HepG2 (cell line): ENCODE measurements around the gene MAIP1. TPM values are rescaled to one million over a fixed set of nuclear protein-coding genes. Genes with fewer than 3 reads are reported as not detected.
A peak's percentile ranks its signal among the peaks of the same experiment; 100 is the strongest.

Experiments used
- CBX2 ChIP-seq, 2 experiments: fragments of 200-600 bp in 1 of 2; sonication (generic); formaldehyde crosslinking in 1 of 2; IDR thresholded peaks; 2 replicates each; pipeline versions ENCODE4 v1.7.0 to v1.8.1; 2018 to 2022; ENCODE audit warnings: low read depth in 2 of 2, low read length in 1 of 2, mild to moderate bottlenecking in 1 of 2, missing genetic modification reagents in 1 of 2
- HMG20B ChIP-seq: conservative IDR thresholded peaks from 2 replicates; pipeline ENCODE4 v1.6.1; 2016; ENCODE audit warnings: missing genetic modification reagents, missing compliant biosample characterization
- HOXA5 ChIP-seq: sonication (generic); formaldehyde crosslinking; IDR thresholded peaks from 2 replicates; pipeline ENCODE4 v1.4.0; 2020; ENCODE audit warnings: missing genetic modification reagents
- KDM4B ChIP-seq: sonication (generic); formaldehyde crosslinking; IDR thresholded peaks from 2 replicates; pipeline ENCODE4 v1.4.0; 2020; ENCODE audit warnings: missing genetic modification reagents
- MED1 ChIP-seq: sonication (generic); formaldehyde crosslinking; IDR thresholded peaks from 2 replicates; pipeline ENCODE4 v1.4.0; 2020; ENCODE audit warnings: missing genetic modification reagents
- MED8 ChIP-seq: sonication (generic); formaldehyde crosslinking; IDR thresholded peaks from 2 replicates; pipeline ENCODE4 v1.8.1; 2023; ENCODE audit warnings: mild to moderate bottlenecking, missing genetic modification reagents; ENCODE audit not compliant: insufficient replicate concordance
- NFIB ChIP-seq: sonication (generic); formaldehyde crosslinking; IDR thresholded peaks from 2 replicates; pipeline ENCODE4 v1.9.0; 2021; ENCODE audit warnings: missing genetic modification reagents, mild to moderate bottlenecking, borderline replicate concordance
- REL ChIP-seq: sonication (generic); formaldehyde crosslinking; conservative IDR thresholded peaks from 2 replicates; pipeline ENCODE4 v1.8.0; 2022; ENCODE audit warnings: mild to moderate bottlenecking, missing genetic modification reagents, moderate library complexity
- SP1 ChIP-seq, 2 experiments: fragments of 450-650 bp in 1 of 2; sonication (generic) in 1 of 2; formaldehyde crosslinking in 1 of 2; IDR thresholded peaks; 2 replicates each; pipeline versions ENCODE4 v1.4.0 to v1.6.1; 2016 to 2020; ENCODE audit warnings: missing genetic modification reagents in 1 of 2
- SP140L ChIP-seq: sonication (generic); formaldehyde crosslinking; IDR thresholded peaks from 2 replicates; pipeline ENCODE4 v1.4.0; 2020; ENCODE audit warnings: missing genetic modification reagents, borderline replicate concordance
- ZNF17 ChIP-seq: sonication (generic); formaldehyde crosslinking; IDR thresholded peaks from 2 replicates; pipeline ENCODE4 v1.5.0; 2020; ENCODE audit warnings: mild to moderate bottlenecking, missing genetic modification reagents
- ZNF329 ChIP-seq: sonication (generic); formaldehyde crosslinking; IDR thresholded peaks from 2 replicates; pipeline ENCODE4 v1.9.0; 2021; ENCODE audit warnings: low read depth, mild to moderate bottlenecking, missing genetic modification reagents
- ZNF530 ChIP-seq: sonication (generic); formaldehyde crosslinking; IDR thresholded peaks from 2 replicates; pipeline ENCODE4 v1.5.0; 2020; ENCODE audit warnings: low read depth, mild to moderate bottlenecking, missing genetic modification reagents
- ZNF577 ChIP-seq: sonication (generic); formaldehyde crosslinking; IDR thresholded peaks from 2 replicates; pipeline ENCODE4 v1.4.0; 2020; ENCODE audit warnings: mild to moderate bottlenecking, low read depth, missing genetic modification reagents, borderline replicate concordance
- ZNF619 ChIP-seq: sonication (generic); formaldehyde crosslinking; IDR thresholded peaks from 2 replicates; pipeline ENCODE4 v1.4.0; 2020; ENCODE audit warnings: mild to moderate bottlenecking, missing genetic modification reagents
- ZNF782 ChIP-seq: sonication (generic); formaldehyde crosslinking; IDR thresholded peaks from 2 replicates; pipeline ENCODE4 v1.4.0; 2020; ENCODE audit warnings: missing genetic modification reagents, mild to moderate bottlenecking, borderline replicate concordance
- ZNF792 ChIP-seq: IDR thresholded peaks from 2 replicates; pipeline ENCODE4 v1.6.1; 2016
- ZSCAN25 ChIP-seq: sonication (generic); formaldehyde crosslinking; IDR thresholded peaks from 2 replicates; pipeline ENCODE4 v1.8.0; 2022; ENCODE audit warnings: mild to moderate bottlenecking, missing genetic modification reagents
- polyA plus RNA-seq, 8 experiments: library from polyadenylated mRNA; depleted of rRNA in 3 of 8; stranded (reverse) in 7 of 8; unstranded in 1 of 8; fragments of >200 nt; fragmentation: Illumina TruSeq in 4 of 8; extraction: Trizol in 4 of 8; gene quantifications; 2 replicates each; pipeline versions ENCODE4 v1.2.1 to v1.2.3, GENCODE V29; 2011 to 2016; ENCODE audit warnings: low read depth in 4 of 8, missing spikeins in 1 of 8, mixed read lengths in 1 of 8; ENCODE audit not compliant: insufficient read depth in 1 of 8
- total RNA-seq, 5 experiments: library from RNA; depleted of rRNA; stranded (reverse); fragments of >200 nt; fragmentation: Illumina TruSeq; extraction: Trizol; gene quantifications; 2 replicates each; pipeline ENCODE4 v1.2.3, GENCODE V29; 2016; ENCODE audit warnings: low read depth in 1 of 5
- TF ChIP-seq, protein P1 (sequence below): sonication (generic); formaldehyde crosslinking; IDR thresholded peaks from 2 replicates; pipeline ENCODE4 v1.5.0; 2020; ENCODE audit warnings: mild to moderate bottlenecking, missing genetic modification reagents, borderline replicate concordance
- TF ChIP-seq, protein P2 (sequence below): IDR thresholded peaks from 2 replicates; pipeline ENCODE4 v1.6.1; 2016

The MAIP1 gene
- total and polyA plus RNA-seq, 2 of the 13 experiments (the other 11 are each of a cell fraction or from before 2014, with no cell fraction given): 22.3 to 72.9 TPM

DNA sequence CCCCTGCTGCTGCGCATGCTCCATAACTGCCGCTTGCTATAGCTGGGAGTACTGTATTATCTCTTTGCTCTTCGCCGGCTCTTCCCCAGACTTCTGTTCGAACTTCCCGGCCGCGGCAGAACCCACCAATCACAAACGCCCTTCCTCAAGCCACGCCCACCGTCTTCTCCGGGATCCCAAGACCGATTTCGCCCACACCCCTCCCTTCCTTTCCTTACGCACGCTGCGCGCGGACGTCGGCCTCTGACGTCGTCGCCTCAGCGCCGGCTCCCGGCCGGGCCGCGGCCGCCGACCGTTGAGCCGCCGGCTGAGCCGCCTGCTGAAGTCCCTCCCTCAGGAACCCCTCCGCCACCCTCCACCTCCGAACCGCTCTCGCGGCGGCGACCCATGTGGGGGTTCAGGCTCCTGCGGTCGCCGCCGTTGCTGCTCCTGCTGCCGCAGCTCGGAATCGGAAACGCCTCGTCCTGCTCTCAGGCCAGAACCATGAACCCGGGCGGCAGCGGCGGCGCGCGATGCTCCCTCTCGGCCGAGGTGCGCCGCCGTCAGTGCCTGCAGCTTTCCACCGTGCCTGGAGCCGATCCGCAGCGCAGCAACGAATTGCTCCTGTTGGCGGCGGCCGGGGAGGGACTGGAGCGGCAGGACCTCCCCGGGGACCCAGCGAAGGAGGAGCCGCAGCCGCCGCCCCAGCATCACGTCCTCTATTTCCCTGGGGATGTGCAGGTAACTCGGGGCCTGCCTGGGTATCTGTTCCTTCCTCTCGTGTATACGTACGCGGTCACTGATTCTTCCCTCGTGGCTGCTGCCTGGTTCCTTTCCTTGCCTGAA, 44.1 kb upstream of the MAIP1 start, which contains the start of gene C2orf69 (continued):
- TF ChIP-seq NFIB (CRISPR knock-in tag) (no peak), ZNF792 (CRISPR knock-in tag) (peak; percentile 86), CBX2 (IDR thresholded peaks at IDR 0.05; ENCODE audit: low read depth, low read length) (no peak), CBX2 (CRISPR knock-in tag; IDR thresholded peaks at IDR 0.05; ENCODE audit: low read depth) (no peak), ZNF17 (CRISPR knock-in tag) (no peak), ZNF577 (CRISPR knock-in tag) (no peak), HMG20B (CRISPR knock-in tag) (no peak), SP140L (CRISPR knock-in tag) (0 out of 2 replicates have a peak, but pooled peaks have one; percentile 58), ZNF782 (CRISPR knock-in tag) (no peak), MED1 (CRISPR knock-in tag) (peak; percentile 65), SP1 (IDR thresholded peaks at IDR 0.05) (no peak), SP1 (CRISPR knock-in tag; IDR thresholded peaks at IDR 0.05) (peak; percentile 71; the same call in 1 of the 2 replicates), ZSCAN25 (CRISPR knock-in tag) (peak; percentile 85), REL (CRISPR knock-in tag) (peak; percentile 71; the same call in 1 of the 2 replicates), ZNF530 (CRISPR knock-in tag) (no peak), ZNF329 (peak; percentile 86), KDM4B (CRISPR knock-in tag) (peak; percentile 73; the same call in 1 of the 2 replicates), HOXA5 (CRISPR knock-in tag) (peak; percentile 93), MED8 (peak; percentile 82), ZNF619 (CRISPR knock-in tag) (no peak)
- TF ChIP-seq, protein P1, sequence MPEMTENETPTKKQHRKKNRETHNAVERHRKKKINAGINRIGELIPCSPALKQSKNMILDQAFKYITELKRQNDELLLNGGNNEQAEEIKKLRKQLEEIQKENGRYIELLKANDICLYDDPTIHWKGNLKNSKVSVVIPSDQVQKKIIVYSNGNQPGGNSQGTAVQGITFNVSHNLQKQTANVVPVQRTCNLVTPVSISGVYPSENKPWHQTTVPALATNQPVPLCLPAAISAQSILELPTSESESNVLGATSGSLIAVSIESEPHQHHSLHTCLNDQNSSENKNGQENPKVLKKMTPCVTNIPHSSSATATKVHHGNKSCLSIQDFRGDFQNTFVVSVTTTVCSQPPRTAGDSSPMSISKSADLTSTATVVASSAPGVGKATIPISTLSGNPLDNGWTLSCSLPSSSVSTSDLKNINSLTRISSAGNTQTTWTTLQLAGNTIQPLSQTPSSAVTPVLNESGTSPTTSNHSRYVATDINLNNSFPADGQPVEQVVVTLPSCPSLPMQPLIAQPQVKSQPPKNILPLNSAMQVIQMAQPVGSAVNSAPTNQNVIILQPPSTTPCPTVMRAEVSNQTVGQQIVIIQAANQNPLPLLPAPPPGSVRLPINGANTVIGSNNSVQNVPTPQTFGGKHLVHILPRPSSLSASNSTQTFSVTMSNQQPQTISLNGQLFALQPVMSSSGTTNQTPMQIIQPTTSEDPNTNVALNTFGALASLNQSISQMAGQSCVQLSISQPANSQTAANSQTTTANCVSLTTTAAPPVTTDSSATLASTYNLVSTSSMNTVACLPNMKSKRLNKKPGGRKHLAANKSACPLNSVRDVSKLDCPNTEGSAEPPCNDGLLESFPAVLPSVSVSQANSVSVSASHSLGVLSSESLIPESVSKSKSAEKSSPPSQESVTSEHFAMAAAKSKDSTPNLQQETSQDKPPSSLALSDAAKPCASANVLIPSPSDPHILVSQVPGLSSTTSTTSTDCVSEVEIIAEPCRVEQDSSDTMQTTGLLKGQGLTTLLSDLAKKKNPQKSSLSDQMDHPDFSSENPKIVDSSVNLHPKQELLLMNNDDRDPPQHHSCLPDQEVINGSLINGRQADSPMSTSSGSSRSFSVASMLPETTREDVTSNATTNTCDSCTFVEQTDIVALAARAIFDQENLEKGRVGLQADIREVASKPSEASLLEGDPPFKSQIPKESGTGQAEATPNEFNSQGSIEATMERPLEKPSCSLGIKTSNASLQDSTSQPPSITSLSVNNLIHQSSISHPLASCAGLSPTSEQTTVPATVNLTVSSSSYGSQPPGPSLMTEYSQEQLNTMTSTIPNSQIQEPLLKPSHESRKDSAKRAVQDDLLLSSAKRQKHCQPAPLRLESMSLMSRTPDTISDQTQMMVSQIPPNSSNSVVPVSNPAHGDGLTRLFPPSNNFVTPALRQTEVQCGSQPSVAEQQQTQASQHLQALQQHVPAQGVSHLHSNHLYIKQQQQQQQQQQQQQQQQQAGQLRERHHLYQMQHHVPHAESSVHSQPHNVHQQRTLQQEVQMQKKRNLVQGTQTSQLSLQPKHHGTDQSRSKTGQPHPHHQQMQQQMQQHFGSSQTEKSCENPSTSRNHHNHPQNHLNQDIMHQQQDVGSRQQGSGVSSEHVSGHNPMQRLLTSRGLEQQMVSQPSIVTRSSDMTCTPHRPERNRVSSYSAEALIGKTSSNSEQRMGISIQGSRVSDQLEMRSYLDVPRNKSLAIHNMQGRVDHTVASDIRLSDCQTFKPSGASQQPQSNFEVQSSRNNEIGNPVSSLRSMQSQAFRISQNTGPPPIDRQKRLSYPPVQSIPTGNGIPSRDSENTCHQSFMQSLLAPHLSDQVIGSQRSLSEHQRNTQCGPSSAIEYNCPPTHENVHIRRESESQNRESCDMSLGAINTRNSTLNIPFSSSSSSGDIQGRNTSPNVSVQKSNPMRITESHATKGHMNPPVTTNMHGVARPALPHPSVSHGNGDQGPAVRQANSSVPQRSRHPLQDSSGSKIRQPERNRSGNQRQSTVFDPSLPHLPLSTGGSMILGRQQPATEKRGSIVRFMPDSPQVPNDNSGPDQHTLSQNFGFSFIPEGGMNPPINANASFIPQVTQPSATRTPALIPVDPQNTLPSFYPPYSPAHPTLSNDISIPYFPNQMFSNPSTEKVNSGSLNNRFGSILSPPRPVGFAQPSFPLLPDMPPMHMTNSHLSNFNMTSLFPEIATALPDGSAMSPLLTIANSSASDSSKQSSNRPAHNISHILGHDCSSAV (CRISPR knock-in tag): 0 out of 2 replicates have a peak, but pooled peaks have one; percentile 8
- TF ChIP-seq, protein P2, sequence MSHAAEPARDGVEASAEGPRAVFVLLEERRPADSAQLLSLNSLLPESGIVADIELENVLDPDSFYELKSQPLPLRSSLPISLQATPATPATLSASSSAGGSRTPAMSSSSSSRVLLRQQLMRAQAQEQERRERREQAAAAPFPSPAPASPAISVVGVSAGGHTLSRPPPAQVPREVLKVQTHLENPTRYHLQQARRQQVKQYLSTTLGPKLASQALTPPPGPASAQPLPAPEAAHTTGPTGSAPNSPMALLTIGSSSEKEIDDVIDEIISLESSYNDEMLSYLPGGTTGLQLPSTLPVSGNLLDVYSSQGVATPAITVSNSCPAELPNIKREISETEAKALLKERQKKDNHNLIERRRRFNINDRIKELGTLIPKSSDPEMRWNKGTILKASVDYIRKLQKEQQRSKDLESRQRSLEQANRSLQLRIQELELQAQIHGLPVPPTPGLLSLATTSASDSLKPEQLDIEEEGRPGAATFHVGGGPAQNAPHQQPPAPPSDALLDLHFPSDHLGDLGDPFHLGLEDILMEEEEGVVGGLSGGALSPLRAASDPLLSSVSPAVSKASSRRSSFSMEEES: no peak
